K562 (cell line): ENCODE data around the gene REPS1. TPM values are rescaled to one million over a fixed set of nuclear protein-coding genes. Genes with fewer than 3 reads are reported as not detected.

Experiments
- ATAC-seq: fragments of 200-7000 bp; cut with Tn5 transposase; 3 replicates; pipeline ENCODE4 v1.9.1; 2020; ENCODE audit warnings: moderate library complexity
- BruUV-seq: library from RNA; stranded (reverse); fragments of 400-500 nt; replicated peaks from 2 replicates; lab custom pipeline; 2021; lab: Mats Ljungman, UMichigan
- CTCF ChIA-PET: fragments of 300-600 bp; formaldehyde crosslinking; extraction: SDS; loops from one replicate; lab custom pipeline; 2021; ENCODE audit warnings: low intra/inter-chr PET ratio; lab: Yijun Ruan, JAX
- POLR2A ChIA-PET: fragments of 300-600, 350-650 bp; sonication (Branson Sonifier 250); formaldehyde crosslinking; extraction: SDS; loops from one replicate; lab custom pipeline; 2021; ENCODE audit warnings: antibody characterized with exemption, inconsistent platforms; lab: Yijun Ruan, JAX
- DNase-seq, 4 experiments: peaks; one replicate each; pipeline versions ENCODE4 v3.0.0 to v3.0.0-alpha.2; 2011 to 2018; ENCODE audit warnings: low spot score in 3 of 4, mixed read lengths in 3 of 4; ENCODE audit errors: extremely low read depth in 1 of 4
- FAIRE-seq: peaks from 2 replicates; lab custom pipeline; 2011; peaks lifted over from hg19 to GRCh38; lab: Jason Lieb, UNC
- H2AFZ ChIP-seq: 2 replicates; pipeline ENCODE4 v1.6.0; 2011; ENCODE audit warnings: low read depth, low read length, control low read depth, inconsistent platforms
- H3K27ac ChIP-seq: fragments of 200-600 bp; 3 replicates; pipeline ENCODE4 v1.8.0; 2011; ENCODE audit warnings: low read depth, mild to moderate bottlenecking, control low read depth, inconsistent platforms, low read length, moderate library complexity, mixed read lengths; ENCODE audit errors: extremely low read depth
- H3K27me3 ChIP-seq, 2 experiments: fragments of 300-600 bp in 1 of 2; 2 replicates in 1 of 2; 3 replicates in 1 of 2; pipeline versions ENCODE4 v1.6.0 to v1.8.0; 2011; ENCODE audit warnings: inconsistent platforms in 2 of 2, low read length in 2 of 2, mild to moderate bottlenecking in 1 of 2, mixed read lengths in 1 of 2, moderate library complexity in 1 of 2; ENCODE audit not compliant: control insufficient read depth in 2 of 2, insufficient read depth in 2 of 2
- H3K36me3 ChIP-seq: fragments of 300-600 bp; 3 replicates; pipeline ENCODE4 v1.8.0; 2011; ENCODE audit warnings: mild to moderate bottlenecking, low read length, inconsistent platforms; ENCODE audit not compliant: control insufficient read depth, insufficient read depth
- H3K4me1 ChIP-seq, 2 experiments: fragments of 200-600 bp in 1 of 2; replicated peaks in 1 of 2; 2 replicates in 1 of 2; 3 replicates in 1 of 2; pipeline versions ENCODE4 v1.5.1 to v1.8.0; 2011; ENCODE audit warnings: inconsistent platforms in 2 of 2, low read length in 2 of 2, mild to moderate bottlenecking in 1 of 2, mixed read lengths in 1 of 2, moderate library complexity in 1 of 2; ENCODE audit not compliant: control insufficient read depth in 2 of 2, insufficient read depth in 2 of 2
- H3K4me2 ChIP-seq: 2 replicates; pipeline ENCODE4 v1.6.1; 2011; ENCODE audit warnings: low read length, control low read depth, inconsistent platforms, mixed read lengths; ENCODE audit not compliant: insufficient read depth
- H3K4me3 ChIP-seq: fragments of 200-600 bp; sonication (generic), shearing (Covaris generic); 2 replicates; pipeline ENCODE4 v1.5.1; 2016; ENCODE audit warnings: control low read depth, inconsistent platforms
- H3K79me2 ChIP-seq: fragments of 200-600 bp; 3 replicates; pipeline ENCODE4 v1.8.0; 2011; ENCODE audit warnings: low read length, inconsistent platforms; ENCODE audit not compliant: control insufficient read depth, insufficient read depth
- H3K9ac ChIP-seq, 2 experiments: 2 replicates each; pipeline versions ENCODE4 v1.6.0 to v1.6.1; 2011; ENCODE audit warnings: low read depth in 2 of 2, low read length in 2 of 2, control low read depth in 1 of 2, inconsistent platforms in 1 of 2, mild to moderate bottlenecking in 1 of 2, mixed read lengths in 1 of 2; ENCODE audit not compliant: insufficient read depth in 1 of 2
- H3K9me1 ChIP-seq: one replicate; pipeline ENCODE4 v1.6.0; 2011; ENCODE audit warnings: inconsistent platforms, mild to moderate bottlenecking, low read length, moderate library complexity; ENCODE audit not compliant: control insufficient read depth, insufficient read depth
- H3K9me3 ChIP-seq: replicated peaks from 2 replicates; pipeline ENCODE4 v1.5.1; 2011; ENCODE audit warnings: low read depth, low read length, inconsistent platforms; ENCODE audit not compliant: control insufficient read depth, insufficient read depth
- H4K20me1 ChIP-seq: replicated peaks from 2 replicates; pipeline ENCODE4 v1.6.1; 2011; ENCODE audit warnings: low read length, inconsistent platforms, mixed read lengths; ENCODE audit not compliant: control insufficient read depth, insufficient read depth
- ARHGAP35 ChIP-seq: fragments of 450-650 bp; IDR thresholded peaks from 2 replicates; pipeline ENCODE4 v1.6.1; 2018; ENCODE audit not compliant: partially characterized antibody
- CEBPB ChIP-seq: fragments of 450-650 bp; IDR thresholded peaks from 2 replicates; pipeline ENCODE4 v1.6.1; 2016; ENCODE audit warnings: missing genetic modification characterization, missing compliant biosample characterization
- EWSR1 ChIP-seq: fragments of 450-650 bp; IDR thresholded peaks from 2 replicates; pipeline ENCODE4 v1.6.1; 2018; ENCODE audit warnings: borderline replicate concordance, mild to moderate bottlenecking, low read depth, moderate library complexity; ENCODE audit not compliant: partially characterized antibody
- HNRNPH1 ChIP-seq: fragments of 200-400 bp; formaldehyde crosslinking; optimal IDR thresholded peaks from 2 replicates; pipeline ENCODE3; 2017; ENCODE audit warnings: low read depth, mild to moderate bottlenecking, low read length, moderate library complexity
- KLF6 ChIP-seq: fragments of 250-450 bp; sonication (Bioruptor Pico); IDR thresholded peaks from 2 replicates; pipeline ENCODE4 v1.4.0; 2020; ENCODE audit warnings: mild to moderate bottlenecking, moderate library complexity, borderline replicate concordance
- MTF1 ChIP-seq: fragments of 250-450 bp; sonication (Bioruptor Pico); IDR thresholded peaks from 2 replicates; pipeline ENCODE4 v1.9.0; 2021; ENCODE audit warnings: moderate library complexity, mild to moderate bottlenecking, inconsistent platforms, borderline replicate concordance
- NR2C1 ChIP-seq, 2 experiments: fragments of 450-650 bp; IDR thresholded peaks; 2 replicates each; pipeline ENCODE4 v1.6.1; 2017; ENCODE audit warnings: mild to moderate bottlenecking in 2 of 2, antibody characterized with exemption in 1 of 2, inconsistent platforms in 1 of 2, missing compliant biosample characterization in 1 of 2, missing genetic modification characterization in 1 of 2
- RFX5 ChIP-seq: IDR thresholded peaks from 2 replicates; pipeline ENCODE4 v1.6.1; 2011; ENCODE audit warnings: low read depth, mild to moderate bottlenecking, improper control_type of control experiment, low read length
- ZNF347 ChIP-seq: fragments of 450-650 bp; formaldehyde crosslinking; IDR thresholded peaks from 2 replicates; pipeline ENCODE4 v1.4.0; 2020; ENCODE audit warnings: low read depth, mild to moderate bottlenecking, moderate library complexity
- WGBS: fragments of 100-300 bp; shearing (Covaris generic); methylation state at CpG from one replicate; pipeline ENCODE4 v1.1.6; 2016; ENCODE audit warnings: low coverage, mixed read lengths; ENCODE audit not compliant: insufficient coverage; ENCODE audit errors: missing lambda C conversion rate; 5-methylcytosine and 5-hydroxymethylcytosine counted together
- in situ Hi-C: fragments of 300-500 bp; cut with MboI; formaldehyde crosslinking; loops from 4 replicates; pipeline ENCODE4 v1.15.0; 2018; ENCODE audit warnings: inconsistent platforms, mixed read lengths
- intact Hi-C: fragments of 100-400 bp; cut with micrococcal nuclease; formaldehyde crosslinking; loops from 2 replicates; pipeline ENCODE4 v1.14.2; 2022
- polyA plus RNA-seq, 8 experiments: library from polyadenylated mRNA; depleted of rRNA in 4 of 8; stranded (reverse) in 5 of 8; unstranded in 3 of 8; fragments of >200 nt; fragmentation: Nextera tagmentation in 2 of 8; fragmentation: Illumina TruSeq in 1 of 8; extraction: Ambion mirVana in 2 of 8; extraction: Trizol in 1 of 8; gene quantifications; 2 replicates each; pipeline versions ENCODE4 v1.2.1 to v1.2.3, GENCODE V29; 2011 to 2014; ENCODE audit warnings: inconsistent platforms in 1 of 8, missing spikeins in 1 of 8
- total RNA-seq, 7 experiments: library from RNA; depleted of rRNA in 6 of 7; stranded (reverse); fragments of >200 nt in 6 of 7; fragmentation: Illumina TruSeq in 2 of 7; extraction: Trizol in 2 of 7; gene quantifications; 2 replicates each; pipeline versions ENCODE4 v1.2.1 to v1.2.3, GENCODE V29; 2011 to 2021; ENCODE audit warnings: low replicate concordance in 1 of 7
- TF ChIP-seq, protein P1 (sequence below): fragments of 250-450 bp; sonication (Bioruptor Pico); IDR thresholded peaks from 2 replicates; pipeline ENCODE4 v1.5.1; 2021; ENCODE audit warnings: mild to moderate bottlenecking
- TF ChIP-seq, protein P2 (sequence below): IDR thresholded peaks from 3 replicates; pipeline ENCODE4 v1.6.1; 2011; ENCODE audit warnings: borderline replicate concordance, mild to moderate bottlenecking, moderate library complexity; ENCODE audit not compliant: insufficient read length; ENCODE audit errors: extremely low read depth

REPS1 gene
- total and polyA plus RNA-seq, 9 of the 15 experiments (the other 6 are each of a cell fraction or from before 2014, with no cell fraction given) = 7.9 to 36.0 (median 27.8) TPM

DNA sequence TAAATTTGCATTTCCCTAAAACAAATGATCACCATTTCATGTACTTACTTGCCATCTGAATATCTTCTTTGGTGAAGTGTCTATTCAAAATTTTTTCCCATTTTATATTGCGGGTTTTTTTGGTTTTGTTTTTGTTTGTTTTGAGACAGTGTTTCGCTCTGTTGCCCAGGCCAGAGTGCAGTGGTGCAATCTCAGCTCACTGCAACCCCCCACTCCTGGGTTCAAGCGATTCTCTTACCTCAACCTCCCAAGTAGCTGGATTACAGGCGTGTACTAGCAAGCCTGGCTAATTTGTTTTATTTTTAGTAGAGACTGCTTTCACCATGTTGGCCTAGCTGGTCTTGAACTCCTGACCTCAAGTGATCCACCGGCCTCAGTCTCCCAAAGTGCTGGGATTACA, 9.1 kb upstream of the REPS1 start:
- H3K27me3 ChIP-seq = peaks cover 8 to 25% of the 10 kb centered on the region in 2 experiments
- in situ Hi-C loops = no loop called here
- intact Hi-C loops = no loop called here
- DNase-seq (no peak), FAIRE-seq (no peak), ATAC-seq (no peak)
- ChIA-PET POLR2A (no interaction called here), CTCF (no interaction called here)
- no peaks in the 10 kb centered on the region for H3K9me3 ChIP-seq
- no peaks in the 10 kb centered on the region for H3K9me1 ChIP-seq
- H2AFZ ChIP-seq = no peak overlapping the region
- H3K79me2 ChIP-seq = no peaks in the 10 kb centered on the region
- TF ChIP-seq RFX5 (no peak), KLF6 (CRISPR knock-in tag) (no peak), ARHGAP35 (no peak), MTF1 (CRISPR knock-in tag) (no peak), NR2C1 (IDR thresholded peaks at IDR 0.05) (no peak), NR2C1 (tag; IDR thresholded peaks at IDR 0.05) (no peak), EWSR1 (no peak), HNRNPH1 (no peak), ZNF347 (CRISPR knock-in tag) (no peak), CEBPB (no peak)
- TF ChIP-seq, protein P1, sequence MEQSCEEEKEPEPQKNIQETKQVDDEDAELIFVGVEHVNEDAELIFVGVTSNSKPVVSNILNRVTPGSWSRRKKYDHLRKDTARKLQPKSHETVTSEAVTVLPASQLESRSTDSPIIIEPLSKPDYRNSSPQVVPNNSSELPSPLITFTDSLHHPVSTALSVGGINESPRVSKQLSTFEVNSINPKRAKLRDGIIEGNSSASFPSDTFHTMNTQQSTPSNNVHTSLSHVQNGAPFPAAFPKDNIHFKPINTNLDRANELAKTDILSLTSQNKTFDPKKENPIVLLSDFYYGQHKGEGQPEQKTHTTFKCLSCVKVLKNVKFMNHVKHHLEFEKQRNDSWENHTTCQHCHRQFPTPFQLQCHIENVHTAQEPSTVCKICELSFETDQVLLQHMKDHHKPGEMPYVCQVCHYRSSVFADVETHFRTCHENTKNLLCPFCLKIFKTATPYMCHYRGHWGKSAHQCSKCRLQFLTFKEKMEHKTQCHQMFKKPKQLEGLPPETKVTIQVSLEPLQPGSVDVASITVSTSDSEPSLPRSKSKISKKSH (CRISPR knock-in tag) = no peak
- TF ChIP-seq, protein P2, sequence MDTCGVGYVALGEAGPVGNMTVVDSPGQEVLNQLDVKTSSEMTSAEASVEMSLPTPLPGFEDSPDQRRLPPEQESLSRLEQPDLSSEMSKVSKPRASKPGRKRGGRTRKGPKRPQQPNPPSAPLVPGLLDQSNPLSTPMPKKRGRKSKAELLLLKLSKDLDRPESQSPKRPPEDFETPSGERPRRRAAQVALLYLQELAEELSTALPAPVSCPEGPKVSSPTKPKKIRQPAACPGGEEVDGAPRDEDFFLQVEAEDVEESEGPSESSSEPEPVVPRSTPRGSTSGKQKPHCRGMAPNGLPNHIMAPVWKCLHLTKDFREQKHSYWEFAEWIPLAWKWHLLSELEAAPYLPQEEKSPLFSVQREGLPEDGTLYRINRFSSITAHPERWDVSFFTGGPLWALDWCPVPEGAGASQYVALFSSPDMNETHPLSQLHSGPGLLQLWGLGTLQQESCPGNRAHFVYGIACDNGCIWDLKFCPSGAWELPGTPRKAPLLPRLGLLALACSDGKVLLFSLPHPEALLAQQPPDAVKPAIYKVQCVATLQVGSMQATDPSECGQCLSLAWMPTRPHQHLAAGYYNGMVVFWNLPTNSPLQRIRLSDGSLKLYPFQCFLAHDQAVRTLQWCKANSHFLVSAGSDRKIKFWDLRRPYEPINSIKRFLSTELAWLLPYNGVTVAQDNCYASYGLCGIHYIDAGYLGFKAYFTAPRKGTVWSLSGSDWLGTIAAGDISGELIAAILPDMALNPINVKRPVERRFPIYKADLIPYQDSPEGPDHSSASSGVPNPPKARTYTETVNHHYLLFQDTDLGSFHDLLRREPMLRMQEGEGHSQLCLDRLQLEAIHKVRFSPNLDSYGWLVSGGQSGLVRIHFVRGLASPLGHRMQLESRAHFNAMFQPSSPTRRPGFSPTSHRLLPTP = no peak
- no peak overlapping the region for H3K4me2 ChIP-seq
- no peaks in the 10 kb centered on the region for H3K4me1 ChIP-seq
- no peak overlapping the region for H3K4me3 ChIP-seq
- 6% methylated on average over 5 of the region's 5 CpGs for WGBS
- H4K20me1 ChIP-seq = no peaks in the 10 kb centered on the region
- H3K27ac ChIP-seq = no peak overlapping the region
- BruUV-seq = no TSS peak
- no peaks in the 10 kb centered on the region for H3K36me3 ChIP-seq
- H3K9ac ChIP-seq = no peak overlapping the region
